ENCODE measurements around the gene MCF2. TPM values are rescaled to one million over a fixed set of nuclear protein-coding genes. Genes with fewer than 3 reads are reported as not detected.

Gene MCF2
- total and polyA plus RNA-seq, 7 donors, result 0.14 to 0.31 TPM; not detected in 5

DNA sequence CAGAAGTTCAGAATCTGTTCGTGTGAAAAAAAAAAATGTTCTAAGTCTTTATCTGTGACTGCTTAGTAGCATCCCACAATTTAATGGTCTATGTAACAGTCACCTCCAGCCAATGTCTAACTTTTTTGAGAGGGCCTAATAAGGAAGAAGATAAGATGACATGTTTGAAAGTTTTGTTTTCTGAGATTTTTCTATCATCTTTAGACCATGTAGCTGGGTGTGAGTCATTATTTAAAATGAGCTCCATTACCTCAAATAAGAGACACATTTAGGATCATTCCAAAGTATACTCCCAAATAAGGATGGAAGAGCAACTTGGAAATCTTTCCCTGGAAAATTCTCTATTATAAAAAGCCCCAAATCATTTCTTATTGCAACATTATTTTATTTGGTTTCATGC is 28.2 kb upstream of the MCF2 start:
- no peaks in the 10 kb centered on the region for H3K4me1 ChIP-seq
- H3K27ac ChIP-seq, result no peak overlapping the region
- TF ChIP-seq, protein P1, sequence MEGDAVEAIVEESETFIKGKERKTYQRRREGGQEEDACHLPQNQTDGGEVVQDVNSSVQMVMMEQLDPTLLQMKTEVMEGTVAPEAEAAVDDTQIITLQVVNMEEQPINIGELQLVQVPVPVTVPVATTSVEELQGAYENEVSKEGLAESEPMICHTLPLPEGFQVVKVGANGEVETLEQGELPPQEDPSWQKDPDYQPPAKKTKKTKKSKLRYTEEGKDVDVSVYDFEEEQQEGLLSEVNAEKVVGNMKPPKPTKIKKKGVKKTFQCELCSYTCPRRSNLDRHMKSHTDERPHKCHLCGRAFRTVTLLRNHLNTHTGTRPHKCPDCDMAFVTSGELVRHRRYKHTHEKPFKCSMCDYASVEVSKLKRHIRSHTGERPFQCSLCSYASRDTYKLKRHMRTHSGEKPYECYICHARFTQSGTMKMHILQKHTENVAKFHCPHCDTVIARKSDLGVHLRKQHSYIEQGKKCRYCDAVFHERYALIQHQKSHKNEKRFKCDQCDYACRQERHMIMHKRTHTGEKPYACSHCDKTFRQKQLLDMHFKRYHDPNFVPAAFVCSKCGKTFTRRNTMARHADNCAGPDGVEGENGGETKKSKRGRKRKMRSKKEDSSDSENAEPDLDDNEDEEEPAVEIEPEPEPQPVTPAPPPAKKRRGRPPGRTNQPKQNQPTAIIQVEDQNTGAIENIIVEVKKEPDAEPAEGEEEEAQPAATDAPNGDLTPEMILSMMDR (IDR thresholded peaks at IDR 0.05), result no peak
- peaks cover 0 to 6% of the 10 kb centered on the region in 2 donors for H3K36me3 ChIP-seq (ENCODE audit: insufficient read depth in 1 of 2, low read depth in 1 of 2)
- intact Hi-C loops (cut with DNase I), result no loop called here
- H3K9me3 ChIP-seq, result no peaks in the 10 kb centered on the region
- WGBS, 3 donors, result 33 to 43% (median 38%) methylated on average over 1 of the region's 1 CpG
- no peak for DNase-seq
- no peaks in the 10 kb centered on the region for H3K27me3 ChIP-seq (ENCODE audit: insufficient read depth in 3 of 3, low read length in 2 of 3)
- no peak overlapping the region for H3K4me3 ChIP-seq
- no peak for ATAC-seq

DNA sequence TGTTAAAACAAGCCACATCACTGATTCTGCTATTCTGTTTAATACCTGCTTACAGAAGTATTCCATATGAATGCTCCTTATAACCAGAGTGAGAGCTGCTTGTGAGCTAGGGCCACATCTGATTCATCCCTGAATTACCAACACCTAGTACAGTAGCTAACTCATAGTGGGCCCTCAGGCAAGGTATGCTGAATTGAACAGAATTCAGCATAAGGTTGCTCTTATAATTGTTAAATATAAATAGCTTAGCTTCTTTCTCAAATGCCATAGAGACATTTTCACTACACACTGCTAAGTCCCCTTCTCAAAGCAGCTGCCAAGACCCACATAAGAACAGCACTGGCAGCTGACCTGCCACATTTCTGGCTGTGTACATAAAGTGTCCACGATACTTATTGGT is 27.0 kb upstream of the MCF2 start:
- H3K27me3 ChIP-seq (ENCODE audit: insufficient read depth in 3 of 3, low read length in 2 of 3), result no peaks in the 10 kb centered on the region
- no peak for DNase-seq
- 79 to 100% (median 97%) methylated on average over 1 of the region's 1 CpG for WGBS, 3 donors
- H3K4me1 ChIP-seq, result no peaks in the 10 kb centered on the region
- no peak overlapping the region for H3K4me3 ChIP-seq
- H3K9me3 ChIP-seq, result no peaks in the 10 kb centered on the region
- H3K36me3 ChIP-seq (ENCODE audit: insufficient read depth in 1 of 2, low read depth in 1 of 2), result peaks cover 0 to 6% of the 10 kb centered on the region in 2 donors
- TF ChIP-seq, protein P1 (IDR thresholded peaks at IDR 0.05), result no peak
- no peak overlapping the region for H3K27ac ChIP-seq
- ATAC-seq, result no peak
- intact Hi-C loops (cut with DNase I), result no loop called here

DNA sequence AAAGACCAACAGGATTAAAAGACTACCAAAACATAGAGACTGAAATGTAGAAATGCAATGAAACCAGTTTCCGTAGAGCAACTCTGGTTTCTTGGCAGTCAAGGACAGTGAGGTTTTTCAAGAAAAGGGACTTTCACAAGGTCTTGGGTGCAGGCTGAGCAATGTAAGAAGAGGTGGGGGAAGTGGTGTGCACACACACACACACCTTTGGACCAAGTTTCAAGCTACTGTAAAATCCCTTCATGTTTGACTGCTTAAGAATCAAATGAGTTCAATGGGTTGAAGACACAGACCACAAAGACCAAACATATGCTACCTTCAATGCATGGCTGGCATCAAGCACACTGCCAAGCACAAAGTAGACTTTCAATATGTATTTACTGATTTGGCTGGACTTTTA is 17.8 kb upstream of the MCF2 start:
- H3K27ac ChIP-seq, result no peak overlapping the region
- TF ChIP-seq, protein P1 (IDR thresholded peaks at IDR 0.05), result no peak
- no peaks in the 10 kb centered on the region for H3K9me3 ChIP-seq
- no peaks in the 10 kb centered on the region for H3K36me3 ChIP-seq (ENCODE audit: insufficient read depth in 1 of 2, low read depth in 1 of 2)
- no peak for ATAC-seq
- H3K4me1 ChIP-seq, result no peaks in the 10 kb centered on the region
- whole genome bisulfite sequencing, 3 donors, result 92 to 100% (median 100%) methylated on average over 1 of the region's 1 CpG
- no peak overlapping the region for H3K4me3 ChIP-seq
- intact Hi-C loops (cut with DNase I), result no loop called here
- H3K27me3 ChIP-seq (ENCODE audit: insufficient read depth in 3 of 3, low read length in 2 of 3), result no peaks in the 10 kb centered on the region
- DNase-seq, result no peak

DNA sequence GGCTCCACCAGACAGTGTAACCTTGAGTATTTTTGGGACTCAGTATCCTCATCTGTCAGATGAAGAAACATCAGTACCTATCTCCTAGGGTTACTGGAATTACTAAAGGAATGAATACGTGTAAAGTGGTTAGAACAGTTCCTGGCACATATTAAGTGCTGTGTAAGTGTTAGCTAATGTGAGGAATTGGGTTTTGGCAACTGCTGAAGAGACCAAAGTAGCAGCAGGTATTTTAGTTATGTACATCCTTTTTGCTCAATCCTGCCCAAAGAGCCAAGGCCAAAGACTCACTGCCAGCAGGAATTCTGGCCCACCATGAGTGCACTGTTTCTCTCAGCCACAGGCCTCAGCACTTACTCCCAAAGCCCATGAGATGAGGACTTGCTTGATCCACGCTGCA is 16.7 kb upstream of the MCF2 start:
- 57 to 86% (median 79%) methylated on average over 2 of the region's 2 CpGs for WGBS, 3 donors
- ATAC-seq (no peak), DNase-seq (no peak)
- Histone ChIP-seq H3K9me3 (no peaks in the 10 kb centered on the region), H3K27ac (no peak overlapping the region), H3K27me3 (ENCODE audit: insufficient read depth in 3 of 3, low read length in 2 of 3) (no peaks in the 10 kb centered on the region), H3K4me1 (no peaks in the 10 kb centered on the region), H3K4me3 (no peak overlapping the region), H3K36me3 (ENCODE audit: insufficient read depth in 1 of 2, low read depth in 1 of 2) (no peaks in the 10 kb centered on the region)
- intact Hi-C loops (cut with DNase I), result no loop called here
- TF ChIP-seq, protein P1 (IDR thresholded peaks at IDR 0.05), result no peak

DNA sequence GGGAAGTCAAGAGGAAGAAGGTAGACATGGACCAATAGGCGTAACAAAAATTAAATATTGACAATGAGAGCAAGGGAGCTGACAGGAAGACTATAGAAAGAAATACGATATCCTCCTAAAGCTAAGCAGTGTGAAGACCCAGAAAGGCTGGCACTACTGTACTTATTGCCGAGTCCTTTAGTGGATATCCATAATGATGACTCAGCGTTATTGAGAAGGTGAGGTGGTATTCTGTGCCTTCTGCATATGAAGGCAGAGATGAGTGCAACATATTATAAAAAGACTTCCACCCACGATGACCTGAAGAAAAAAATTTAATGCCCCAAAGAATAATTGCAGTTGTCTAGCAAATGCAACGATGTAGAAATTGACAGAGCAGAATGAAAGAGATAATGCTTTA is 13.0 kb upstream of the MCF2 start:
- Histone ChIP-seq H3K9me3 (no peaks in the 10 kb centered on the region), H3K4me3 (no peak overlapping the region), H3K27me3 (ENCODE audit: insufficient read depth in 3 of 3, low read length in 2 of 3) (peaks cover 0 to 4% (median 0%) of the 10 kb centered on the region in 3 donors), H3K4me1 (no peaks in the 10 kb centered on the region), H3K36me3 (ENCODE audit: insufficient read depth in 1 of 2, low read depth in 1 of 2) (no peaks in the 10 kb centered on the region), H3K27ac (no peak overlapping the region)
- TF ChIP-seq, protein P1 (IDR thresholded peaks at IDR 0.05), result no peak
- no peak for DNase-seq
- ATAC-seq, result no peak
- 78 to 93% (median 89%) methylated on average over 6 of the region's 6 CpGs for WGBS, 3 donors
- intact Hi-C loops (cut with DNase I), result no loop called here

All from psoas muscle (tissue), 8 donors.